Astrocyte of the cerebellum (primary cell): ENCODE data around the gene RALGAPA2.

ENCODE experiments used
- DNase-seq: peaks from one replicate; pipeline ENCODE4 v3.0.0-alpha.2; 2011; ENCODE audit warnings: low read depth
- H3K4me3 ChIP-seq: 2 replicates; pipeline ENCODE4 v1.5.1; 2011; ENCODE audit warnings: mild to moderate bottlenecking, low read depth, low read length, moderate library complexity
- in situ Hi-C: cut with HindIII; loops from 2 replicates; pipeline ENCODE4 v1.10.0; 2017; ENCODE audit warnings: low sequenced_read_pairs
- TF ChIP-seq, protein P1 (sequence below): IDR thresholded peaks from 2 replicates; pipeline ENCODE4 v1.5.1; 2012; ENCODE audit warnings: low read length, low read depth, moderate library complexity, mild to moderate bottlenecking; ENCODE audit errors: missing control alignments

The RALGAPA2 gene

DNA sequence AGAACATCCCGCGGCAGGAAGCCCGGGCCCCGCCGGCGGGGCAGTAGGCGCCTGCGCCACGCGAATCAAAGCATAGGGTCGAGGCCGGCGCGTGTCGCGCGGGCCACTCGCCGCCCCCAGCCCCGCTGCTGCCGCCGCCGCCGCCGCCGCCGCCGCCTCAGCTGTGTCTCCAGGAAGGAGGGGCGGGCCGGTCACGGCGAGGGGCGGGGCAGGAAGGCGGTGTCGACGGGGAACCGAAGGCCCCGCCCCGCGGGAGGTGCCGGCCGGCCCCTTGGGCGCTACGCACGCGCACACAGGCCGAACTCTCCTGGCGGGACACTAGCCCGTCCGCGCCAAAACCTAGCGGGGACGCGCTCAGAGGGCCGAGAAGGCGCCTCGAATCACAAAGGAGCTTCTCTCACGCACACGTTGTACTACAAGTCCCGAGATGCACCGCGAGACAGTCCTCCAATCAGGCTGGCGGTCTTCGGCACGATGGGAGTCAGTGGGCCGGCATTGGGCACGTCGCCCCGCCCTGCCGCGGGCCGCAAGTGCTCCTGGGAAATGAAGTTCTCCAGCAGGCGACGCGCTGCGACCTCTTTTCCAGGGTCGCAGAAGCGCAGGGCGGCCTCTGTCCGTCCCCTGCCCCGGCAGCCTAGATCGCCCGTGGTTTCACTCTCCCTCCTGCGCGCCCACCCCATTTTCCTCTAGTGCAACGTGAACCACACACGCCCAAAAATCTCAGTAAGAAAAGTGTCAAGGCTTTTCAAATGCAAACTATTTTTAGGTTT is at the start of gene RALGAPA2:
Gene RALGAPA2 (minus strand): TSS at position 171 of the 770 bp plus-strand sequence. CDS start 164 bp downstream, at position 7.
- in situ Hi-C loops = no loop called here
- DNase-seq = peak; percentile 98
- TF ChIP-seq, protein P1, sequence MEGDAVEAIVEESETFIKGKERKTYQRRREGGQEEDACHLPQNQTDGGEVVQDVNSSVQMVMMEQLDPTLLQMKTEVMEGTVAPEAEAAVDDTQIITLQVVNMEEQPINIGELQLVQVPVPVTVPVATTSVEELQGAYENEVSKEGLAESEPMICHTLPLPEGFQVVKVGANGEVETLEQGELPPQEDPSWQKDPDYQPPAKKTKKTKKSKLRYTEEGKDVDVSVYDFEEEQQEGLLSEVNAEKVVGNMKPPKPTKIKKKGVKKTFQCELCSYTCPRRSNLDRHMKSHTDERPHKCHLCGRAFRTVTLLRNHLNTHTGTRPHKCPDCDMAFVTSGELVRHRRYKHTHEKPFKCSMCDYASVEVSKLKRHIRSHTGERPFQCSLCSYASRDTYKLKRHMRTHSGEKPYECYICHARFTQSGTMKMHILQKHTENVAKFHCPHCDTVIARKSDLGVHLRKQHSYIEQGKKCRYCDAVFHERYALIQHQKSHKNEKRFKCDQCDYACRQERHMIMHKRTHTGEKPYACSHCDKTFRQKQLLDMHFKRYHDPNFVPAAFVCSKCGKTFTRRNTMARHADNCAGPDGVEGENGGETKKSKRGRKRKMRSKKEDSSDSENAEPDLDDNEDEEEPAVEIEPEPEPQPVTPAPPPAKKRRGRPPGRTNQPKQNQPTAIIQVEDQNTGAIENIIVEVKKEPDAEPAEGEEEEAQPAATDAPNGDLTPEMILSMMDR = no peak
- H3K4me3 ChIP-seq = peak within 1 kb of the TSS; percentile 85

DNA sequence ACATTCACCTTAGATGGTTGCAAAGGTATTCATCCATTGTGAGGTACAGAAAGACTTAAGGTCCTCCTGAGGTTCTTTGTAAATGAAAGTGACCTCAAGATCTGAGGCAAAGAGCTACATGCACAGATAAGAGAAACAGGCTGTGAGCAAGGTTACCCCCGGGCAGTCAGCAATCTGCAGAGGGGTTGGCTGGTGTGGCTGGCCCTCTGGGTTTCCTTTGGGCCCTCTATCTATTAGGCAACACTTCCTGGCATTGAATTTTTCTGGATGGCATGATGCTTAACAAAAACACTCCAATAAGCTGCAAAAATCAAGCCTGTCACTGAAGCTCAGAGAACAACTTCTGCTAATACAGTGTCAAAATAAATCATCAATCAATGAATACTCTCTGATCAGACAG is 48.9 kb upstream of the RALGAPA2 start:
- DNase-seq = no peak
- no peak overlapping the region for H3K4me3 ChIP-seq
- TF ChIP-seq, protein P1 = no peak
- in situ Hi-C loops = no loop called here

DNA sequence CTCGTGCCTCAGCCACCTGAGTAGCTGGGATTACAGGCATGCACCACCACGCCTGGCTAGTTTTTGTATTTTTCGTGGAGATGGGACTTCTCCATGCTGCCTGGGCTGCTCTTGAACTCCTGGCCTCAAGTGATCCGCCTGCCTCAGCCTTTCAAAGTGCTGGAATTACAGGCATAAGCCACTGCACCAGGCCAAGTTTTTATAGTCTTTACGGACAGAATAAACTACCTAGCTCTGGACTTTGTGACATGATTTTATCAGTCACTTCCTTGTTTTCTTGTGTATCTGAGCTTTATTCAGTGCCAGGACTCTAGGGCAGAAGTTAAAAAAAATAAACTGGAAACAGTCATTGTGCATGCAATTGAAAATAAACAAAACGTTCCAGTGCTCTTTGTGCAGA is 46.7 kb upstream of the RALGAPA2 start:
- TF ChIP-seq, protein P1 = no peak
- DNase-seq = no peak
- in situ Hi-C loops = no loop called here
- no peak overlapping the region for H3K4me3 ChIP-seq

DNA sequence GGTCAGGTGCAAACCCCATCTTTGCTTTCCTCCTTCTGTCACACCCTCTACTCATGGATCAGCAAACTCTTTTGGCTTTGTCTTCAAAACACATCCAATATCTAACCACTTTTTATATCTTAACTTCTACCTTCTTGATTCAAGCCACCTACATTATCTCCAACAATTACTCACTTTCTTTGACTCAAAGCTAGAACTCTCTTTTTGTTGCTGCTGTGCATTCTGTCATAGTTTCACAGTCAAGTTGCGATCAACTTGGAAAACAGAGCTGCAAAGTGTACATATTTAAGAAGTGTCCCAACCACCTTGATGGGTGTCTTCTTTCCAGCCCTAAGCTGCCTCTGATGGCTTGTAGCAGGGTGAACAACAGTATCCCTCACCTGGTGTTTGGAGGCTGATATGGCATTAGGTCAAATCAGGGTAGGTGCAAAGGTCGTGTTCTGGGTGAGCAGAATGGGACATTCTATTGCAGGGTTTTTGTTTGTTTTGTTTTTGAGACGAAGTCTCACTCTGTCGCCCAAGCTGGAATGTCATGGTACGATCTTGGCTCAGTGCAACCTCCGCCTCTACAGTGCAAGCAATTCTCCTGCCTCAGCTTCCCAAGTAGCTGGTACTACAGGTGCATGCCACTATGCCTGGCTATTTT is 43.4 kb upstream of the RALGAPA2 start:
- TF ChIP-seq, protein P1 = no peak
- no peak overlapping the region for H3K4me3 ChIP-seq
- in situ Hi-C loops = no loop called here
- DNase-seq = no peak

DNA sequence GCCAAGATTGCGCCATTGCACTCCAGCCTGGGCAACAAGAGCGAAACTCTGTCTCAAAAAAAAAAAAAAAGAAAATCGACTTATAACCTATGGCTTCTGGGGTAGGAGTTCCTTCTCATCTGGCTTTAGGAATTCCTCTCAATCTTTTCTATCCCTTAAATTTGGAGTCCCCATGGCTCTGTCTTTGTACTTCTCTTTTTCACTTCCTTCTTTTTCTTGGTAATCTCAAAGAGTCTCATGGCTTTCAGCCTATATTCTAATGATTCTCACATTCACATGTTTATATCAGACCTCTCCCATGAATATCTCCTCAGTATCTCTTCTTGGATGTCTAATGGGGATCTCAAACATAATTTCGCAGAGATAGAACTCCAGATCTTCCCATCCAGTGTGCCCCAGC is 42.8 kb upstream of the RALGAPA2 start:
- no peak overlapping the region for H3K4me3 ChIP-seq
- DNase-seq = no peak
- in situ Hi-C loops = no loop called here
- TF ChIP-seq, protein P1 = no peak

DNA sequence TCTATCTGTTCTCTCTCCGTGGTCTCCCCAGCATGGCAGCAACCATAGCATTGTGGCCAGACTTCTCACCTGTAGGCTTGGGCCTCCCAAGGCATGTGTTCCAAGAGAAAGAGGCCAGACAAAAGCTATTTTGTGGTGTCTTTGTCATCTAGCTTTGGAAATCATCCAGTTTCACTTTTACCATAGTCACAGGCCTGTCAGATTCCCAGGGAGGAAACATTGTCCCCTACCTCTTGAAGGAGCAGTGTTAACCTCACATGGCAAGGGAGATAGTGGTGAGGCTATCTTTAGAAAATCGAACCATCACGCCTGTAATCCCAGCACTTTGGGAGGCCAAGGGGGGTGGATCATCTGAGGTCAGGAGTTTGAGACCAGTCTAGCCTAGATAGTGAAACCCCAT is 42.3 kb upstream of the RALGAPA2 start:
- TF ChIP-seq, protein P1 = no peak
- no peak for DNase-seq
- no peak overlapping the region for H3K4me3 ChIP-seq
- in situ Hi-C loops = no loop called here
